HepG2 (cell line): ENCODE measurements around the gene TMEM219. TPM values are rescaled to one million over a fixed set of nuclear protein-coding genes. Genes with fewer than 3 reads are reported as not detected.

Experiments
- ATAC-seq: fragments of 200-7000 bp; cut with Tn5 transposase; 3 replicates; pipeline ENCODE4 v1.9.1; 2020; ENCODE audit warnings: mild to moderate bottlenecking, moderate library complexity
- BruUV-seq: library from RNA; stranded (reverse); fragments of 400-500 nt; replicated peaks from 2 replicates; lab custom pipeline; 2021; lab: Mats Ljungman, UMichigan
- CTCF ChIA-PET: fragments of 300-600 bp; formaldehyde crosslinking; extraction: SDS; loops from one replicate; lab custom pipeline; 2021; ENCODE audit warnings: low total read pairs, inconsistent platforms, low intra/inter-chr PET ratio; lab: Yijun Ruan, JAX
- POLR2A ChIA-PET: fragments of 350-600 bp; sonication (Branson Sonifier 250); formaldehyde crosslinking; loops from one replicate; lab custom pipeline; 2020; ENCODE audit warnings: antibody characterized with exemption, inconsistent platforms; lab: Yijun Ruan, JAX
- DNase-seq: peaks from one replicate; pipeline ENCODE4 v3.0.0-alpha.2; 2015; ENCODE audit warnings: low spot score
- FAIRE-seq: peaks from 3 replicates; lab custom pipeline; 2011; peaks lifted over from hg19 to GRCh38; lab: Jason Lieb, UNC
- H2AFZ ChIP-seq: one replicate; pipeline ENCODE4 v1.6.1; 2011; ENCODE audit warnings: low read length, inconsistent platforms
- H3K27ac ChIP-seq: fragments of 300-600 bp; 3 replicates; pipeline ENCODE4 v1.8.0; 2011; ENCODE audit warnings: mixed run types, mild to moderate bottlenecking, mixed read lengths, low read length, inconsistent platforms; ENCODE audit not compliant: insufficient read depth; ENCODE audit errors: extremely low read length
- H3K27me3 ChIP-seq, 2 experiments: fragments of 200-600 bp in 1 of 2; 2 replicates in 1 of 2; 3 replicates in 1 of 2; pipeline versions ENCODE4 v1.6.0 to v1.8.0; 2011; ENCODE audit warnings: low read length in 2 of 2, mild to moderate bottlenecking in 2 of 2, moderate library complexity in 2 of 2, inconsistent platforms in 1 of 2; ENCODE audit not compliant: insufficient read depth in 2 of 2, control insufficient read depth in 1 of 2
- H3K36me3 ChIP-seq, 2 experiments: fragments of 200-600 bp in 1 of 2; replicated peaks in 1 of 2; 2 replicates in 1 of 2; 3 replicates in 1 of 2; pipeline versions ENCODE4 v1.5.1 to v1.8.0; 2011; ENCODE audit warnings: low read length in 2 of 2, inconsistent platforms in 1 of 2; ENCODE audit not compliant: insufficient read depth in 2 of 2, control insufficient read depth in 1 of 2
- H3K4me1 ChIP-seq: 2 replicates; pipeline ENCODE4 v1.5.1; 2012; ENCODE audit warnings: low read length, inconsistent platforms; ENCODE audit not compliant: insufficient read depth
- H3K4me2 ChIP-seq: 2 replicates; pipeline ENCODE4 v1.6.0; 2011; ENCODE audit warnings: low read depth, low read length, inconsistent platforms
- H3K4me3 ChIP-seq, 3 experiments: fragments of 200-600 bp in 1 of 3; sonication (generic), shearing (Covaris generic) in 1 of 3; replicated peaks in 1 of 3; 2 replicates each; pipeline ENCODE4 v1.5.1; 2011 to 2016; ENCODE audit warnings: low read length in 3 of 3, inconsistent platforms in 2 of 3, low read depth in 2 of 3, mild to moderate bottlenecking in 2 of 3, control low read depth in 1 of 3, mixed read lengths in 1 of 3; ENCODE audit not compliant: insufficient read depth in 1 of 3
- H3K79me2 ChIP-seq: one replicate; pipeline ENCODE4 v1.6.1; 2011; ENCODE audit warnings: low read length, inconsistent platforms; ENCODE audit not compliant: insufficient read depth
- H3K9ac ChIP-seq: 2 replicates; pipeline ENCODE4 v1.6.0; 2011; ENCODE audit warnings: mild to moderate bottlenecking, low read depth, low read length, inconsistent platforms; ENCODE audit not compliant: insufficient read depth
- H3K9me3 ChIP-seq: 2 replicates; pipeline ENCODE4 v1.5.1; 2012; ENCODE audit warnings: mild to moderate bottlenecking, low read length
- H4K20me1 ChIP-seq: 2 replicates; pipeline ENCODE4 v1.6.0; 2011; ENCODE audit warnings: inconsistent platforms, mild to moderate bottlenecking, low read length, moderate library complexity; ENCODE audit not compliant: insufficient read depth
- ATAD3A ChIP-seq: sonication (generic); formaldehyde crosslinking; IDR thresholded peaks from 2 replicates; pipeline ENCODE4 v1.4.0; 2020; ENCODE audit warnings: missing genetic modification reagents
- CEBPG ChIP-seq: IDR thresholded peaks from 2 replicates; pipeline ENCODE4 v1.6.1; 2016
- FOXO4 ChIP-seq: sonication (generic); formaldehyde crosslinking; conservative IDR thresholded peaks from 2 replicates; pipeline ENCODE4 v1.8.1; 2023; ENCODE audit warnings: missing genetic modification reagents
- GZF1 ChIP-seq: sonication (generic); formaldehyde crosslinking; IDR thresholded peaks from 2 replicates; pipeline ENCODE4 v1.5.1; 2020; ENCODE audit warnings: mild to moderate bottlenecking, missing genetic modification reagents
- HNF4G ChIP-seq, 2 experiments: sonication (generic) in 1 of 2; formaldehyde crosslinking in 1 of 2; IDR thresholded peaks; 2 replicates each; pipeline versions ENCODE4 v1.4.0 to v1.6.1; 2011 to 2020; ENCODE audit warnings: borderline replicate concordance in 2 of 2, low read depth in 2 of 2, mild to moderate bottlenecking in 2 of 2, low read length in 1 of 2, missing genetic modification reagents in 1 of 2, moderate library complexity in 1 of 2
- MAFG ChIP-seq: sonication (generic); formaldehyde crosslinking; IDR thresholded peaks from 2 replicates; pipeline ENCODE4 v1.5.1; 2020; ENCODE audit warnings: mild to moderate bottlenecking, missing genetic modification reagents
- PITX1 ChIP-seq: sonication (generic); formaldehyde crosslinking; IDR thresholded peaks from 2 replicates; pipeline ENCODE4 v1.5.1; 2020; ENCODE audit warnings: mild to moderate bottlenecking, missing genetic modification reagents
- REL ChIP-seq: sonication (generic); formaldehyde crosslinking; conservative IDR thresholded peaks from 2 replicates; pipeline ENCODE4 v1.8.0; 2022; ENCODE audit warnings: mild to moderate bottlenecking, missing genetic modification reagents, moderate library complexity
- SMAD9 ChIP-seq: sonication (generic); formaldehyde crosslinking; IDR thresholded peaks from 2 replicates; pipeline ENCODE4 v1.5.1; 2020; ENCODE audit warnings: mild to moderate bottlenecking, missing genetic modification reagents
- SP5 ChIP-seq: IDR thresholded peaks from 2 replicates; pipeline ENCODE4 v1.6.1; 2016; ENCODE audit warnings: low read depth, borderline replicate concordance
- TEAD3 ChIP-seq: optimal IDR thresholded peaks from 2 replicates; pipeline ENCODE3; 2016; ENCODE audit warnings: borderline replicate concordance
- ZBTB39 ChIP-seq: sonication (generic); formaldehyde crosslinking; IDR thresholded peaks from 2 replicates; pipeline ENCODE4 v1.5.0; 2020; ENCODE audit warnings: missing genetic modification reagents
- ZNF550 ChIP-seq: sonication (generic); formaldehyde crosslinking; IDR thresholded peaks from 2 replicates; pipeline ENCODE4 v1.4.0; 2020; ENCODE audit warnings: mild to moderate bottlenecking, missing genetic modification reagents, borderline replicate concordance
- ZNF556 ChIP-seq: sonication (generic); formaldehyde crosslinking; IDR thresholded peaks from 2 replicates; pipeline ENCODE4 v1.4.0; 2020; ENCODE audit warnings: mild to moderate bottlenecking, missing genetic modification reagents, borderline replicate concordance
- ZNF607 ChIP-seq: sonication (generic); formaldehyde crosslinking; IDR thresholded peaks from 2 replicates; pipeline ENCODE4 v1.5.1; 2020; ENCODE audit warnings: missing genetic modification reagents, mild to moderate bottlenecking, borderline replicate concordance
- ZNF639 ChIP-seq: conservative IDR thresholded peaks from 2 replicates; pipeline ENCODE4 v1.6.1; 2018; ENCODE audit warnings: missing genetic modification reagents
- ZNF7 ChIP-seq: IDR thresholded peaks from 2 replicates; pipeline ENCODE4 v1.6.1; 2016; ENCODE audit warnings: missing biosample characterization, missing genetic modification reagents
- ZNF709 ChIP-seq: sonication (generic); formaldehyde crosslinking; IDR thresholded peaks from 2 replicates; pipeline ENCODE4 v1.5.0; 2020; ENCODE audit warnings: mild to moderate bottlenecking, missing genetic modification reagents
- WGBS: methylation state at CpG from one replicate; pipeline ENCODE4 v1.1.6; 2017; ENCODE audit warnings: low lambda C conversion rate; 5-methylcytosine and 5-hydroxymethylcytosine counted together
- in situ Hi-C: cut with HindIII; loops from 2 replicates; pipeline ENCODE4 v1.10.0; 2017; ENCODE audit warnings: low pct_unique_long_range_greater_than_20kb; ENCODE audit not compliant: extremely low pct_ligation_motif_present
- intact Hi-C: fragments of 100-400 bp; cut with micrococcal nuclease; formaldehyde crosslinking; loops from one replicate; pipeline ENCODE4 v1.10.0; 2022; ENCODE audit not compliant: unreplicated experiment
- polyA plus RNA-seq, 8 experiments: library from polyadenylated mRNA; depleted of rRNA in 3 of 8; stranded (reverse) in 7 of 8; unstranded in 1 of 8; fragments of >200 nt; fragmentation: Illumina TruSeq in 4 of 8; extraction: Trizol in 4 of 8; gene quantifications; 2 replicates each; pipeline versions ENCODE4 v1.2.1 to v1.2.3, GENCODE V29; 2011 to 2016; ENCODE audit warnings: low read depth in 4 of 8, missing spikeins in 1 of 8, mixed read lengths in 1 of 8; ENCODE audit not compliant: insufficient read depth in 1 of 8
- total RNA-seq, 5 experiments: library from RNA; depleted of rRNA; stranded (reverse); fragments of >200 nt; fragmentation: Illumina TruSeq; extraction: Trizol; gene quantifications; 2 replicates each; pipeline ENCODE4 v1.2.3, GENCODE V29; 2016; ENCODE audit warnings: low read depth in 1 of 5

TMEM219 gene
- total and polyA plus RNA-seq, 2 of the 13 experiments (the other 11 are each of a cell fraction or from before 2014, with no cell fraction given): 105 to 115 TPM

GRCh38 chr16:29927070-29927905 is 34.6 kb upstream of the TMEM219 start:
- BruUV-seq: no TSS peak
- Histone ChIP-seq H2AFZ (no peak overlapping the region), H3K9me3 (no peaks in the 10 kb centered on the region), H3K4me1 (peaks cover 31% of the 10 kb centered on the region), H4K20me1 (no peaks in the 10 kb centered on the region), H3K79me2 (peaks cover 13% of the 10 kb centered on the region), H3K9ac (peak overlapping the region; percentile 83), H3K36me3 (peaks cover 0 to 9% of the 10 kb centered on the region in 2 experiments; a peak in 2 of 5 replicates), H3K4me2 (peak overlapping the region; percentile 98), H3K27ac (peak overlapping the region; percentile 77), H3K27me3 (no peaks in the 10 kb centered on the region), H3K4me3 (peak overlapping the region; percentile 68 to 96 (median 87))
- in situ Hi-C loops: loop anchor here (5.0 kb wide), 1 partner anchor 35 kb away; the partner anchor contains the start of gene TMEM219
- POLR2A ChIA-PET: interaction anchor here (0.6 to 4.3 kb wide), 18 partner anchors 12 to 248 kb away, joined by 3 to 68 read pairs (median 8); partner anchors contain the start of genes ALDOA, ASPHD1, QPRT and SEZ6L2
- CTCF ChIA-PET: no interaction called here
- intact Hi-C loops: loop anchor here (5.0 kb wide), 1 partner anchor 35 kb away; the partner anchor contains the start of gene TMEM219
- ATAC-seq: no peak
- no peak for DNase-seq
- no peak for FAIRE-seq
- WGBS: 40% methylated on average over 12 of the region's 12 CpGs
- no peak for TF ChIP-seq ATAD3A (CRISPR knock-in tag)
- 0 out of 2 replicates have a peak, but pooled peaks have one; percentile 19 for TF ChIP-seq GZF1 (CRISPR knock-in tag)
- TF ChIP-seq ZNF556 (CRISPR knock-in tag): 0 out of 2 replicates have a peak, but pooled peaks have one; percentile 59
- peak; percentile 14 for TF ChIP-seq TEAD3
- no peak for TF ChIP-seq ZNF639 (CRISPR knock-in tag)
- no peak for TF ChIP-seq ZNF7
- TF ChIP-seq ZNF550: no peak
- TF ChIP-seq PITX1: 0 out of 2 replicates have a peak, but pooled peaks have one; percentile 26
- TF ChIP-seq ZBTB39: no peak
- TF ChIP-seq MAFG (CRISPR knock-in tag): no peak
- 0 out of 2 replicates have a peak, but pooled peaks have one; percentile 5 for TF ChIP-seq HNF4G (IDR thresholded peaks at IDR 0.05; ENCODE audit: borderline replicate concordance, low read depth, low read length)
- no peak for TF ChIP-seq HNF4G (CRISPR knock-in tag; IDR thresholded peaks at IDR 0.05; ENCODE audit: borderline replicate concordance, low read depth)
- TF ChIP-seq FOXO4 (CRISPR knock-in tag): no peak
- 0 out of 2 replicates have a peak, but pooled peaks have one; percentile 22 for TF ChIP-seq ZNF607 (CRISPR knock-in tag)
- no peak for TF ChIP-seq REL
- TF ChIP-seq CEBPG: 0 out of 2 replicates have a peak, but pooled peaks have one; percentile 9
- 0 out of 2 replicates have a peak, but pooled peaks have one; percentile 5 for TF ChIP-seq SMAD9 (CRISPR knock-in tag)
- TF ChIP-seq SP5 (CRISPR knock-in tag): no peak
- TF ChIP-seq ZNF709: 0 out of 2 replicates have a peak, but pooled peaks have one; percentile 5
